Measurements from ENCODE around the gene CASP5. TPM values are rescaled to one million over a fixed set of nuclear protein-coding genes. Genes with fewer than 3 reads are reported as not detected.

The CASP5 gene
- total RNA-seq, 1 donor from 2014 or later: not detected

DNA sequence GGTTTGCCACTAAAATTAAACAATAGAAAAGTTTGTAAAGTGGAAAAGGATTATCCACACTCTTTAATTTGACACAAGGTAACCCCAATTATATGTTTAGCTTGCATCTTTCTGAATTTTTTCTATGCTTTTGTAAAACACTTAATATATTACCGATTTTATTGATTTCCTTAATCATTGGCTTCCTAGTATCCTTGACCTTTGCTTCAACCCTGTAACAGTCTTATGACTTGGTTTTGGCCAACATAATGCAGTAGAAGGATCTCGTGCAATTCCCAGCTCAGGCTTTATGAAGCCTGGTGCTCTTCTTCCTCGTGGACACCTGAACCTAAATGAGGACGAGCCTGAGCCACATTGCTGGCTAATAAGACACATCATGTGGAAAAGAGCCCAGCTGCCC, 31.0 kb downstream of the CASP5 start:
- Mint-ChIP-seq H3K4me3 (no peak overlapping the region), H3K4me1 (no peaks in the 10 kb centered on the region), H3K27ac (no peak overlapping the region), H3K27me3 (ENCODE audit: insufficient read depth, low read depth) (no peaks in the 10 kb centered on the region), H3K9me3 (peaks cover 12% of the 10 kb centered on the region), H3K36me3 (no peaks in the 10 kb centered on the region)
- TF ChIP-seq EZH2 (IDR thresholded peaks at IDR 0.05) (no peak), EZH2phosphoT487 (IDR thresholded peaks at IDR 0.05) (no peak), CTCF (IDR thresholded peaks at IDR 0.05) (no peak)
- Histone ChIP-seq H3K9ac (no peak overlapping the region), H3K4me3 (no peak overlapping the region), H3K27me3 (no peaks in the 10 kb centered on the region), H3K27ac (no peak overlapping the region), H3K79me2 (ENCODE audit: low read depth) (no peaks in the 10 kb centered on the region), H3K36me3 (no peaks in the 10 kb centered on the region), H3F3A (ENCODE audit: low read depth) (no peaks in the 10 kb centered on the region), H3K4me2 (no peak overlapping the region), H4K20me1 (ENCODE audit: low read depth) (no peaks in the 10 kb centered on the region), H2AFZ (replicated peaks) (no peak overlapping the region), H3K4me1 (no peaks in the 10 kb centered on the region), H3K9me3 (ENCODE audit: low read depth) (no peaks in the 10 kb centered on the region)
- DNase-seq (ENCODE audit: low spot score): no peak

DNA sequence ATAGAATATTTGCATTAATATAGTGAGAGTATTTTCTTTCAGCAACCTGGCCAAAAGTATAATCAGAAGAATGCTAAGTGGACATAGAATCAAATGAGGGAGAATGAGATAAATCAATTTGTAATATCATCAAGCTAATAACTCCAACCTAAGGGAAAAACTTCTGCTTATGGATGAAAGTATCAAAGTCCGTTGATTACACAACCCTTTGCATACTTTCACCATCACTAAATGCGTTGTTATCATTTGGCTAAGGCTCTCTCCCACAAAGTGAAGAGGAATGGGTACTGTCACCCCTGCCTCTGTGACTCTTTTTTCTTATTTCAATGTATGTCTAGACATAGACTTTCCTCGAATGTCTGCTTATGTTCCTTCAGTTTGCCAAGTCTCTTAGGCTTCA, 38.2 kb downstream of the CASP5 start:
- H3K9me3 Mint-ChIP-seq: peaks cover 12% of the 10 kb centered on the region
- Histone ChIP-seq H3K27me3 (no peaks in the 10 kb centered on the region), H3K79me2 (ENCODE audit: low read depth) (no peaks in the 10 kb centered on the region), H3K36me3 (no peaks in the 10 kb centered on the region), H3K4me3 (no peak overlapping the region), H3K4me1 (no peaks in the 10 kb centered on the region), H3K9ac (no peak overlapping the region), H3K4me2 (no peak overlapping the region), H4K20me1 (ENCODE audit: low read depth) (no peaks in the 10 kb centered on the region), H3K9me3 (ENCODE audit: low read depth) (no peaks in the 10 kb centered on the region), H2AFZ (replicated peaks) (no peak overlapping the region), H3K27ac (no peak overlapping the region), H3F3A (ENCODE audit: low read depth) (no peaks in the 10 kb centered on the region)
- no peak overlapping the region for H3K27ac Mint-ChIP-seq
- no peak overlapping the region for H3K4me3 Mint-ChIP-seq
- TF ChIP-seq CTCF (IDR thresholded peaks at IDR 0.05) (no peak), EZH2 (IDR thresholded peaks at IDR 0.05) (no peak), EZH2phosphoT487 (IDR thresholded peaks at IDR 0.05) (no peak)
- no peaks in the 10 kb centered on the region for H3K4me1 Mint-ChIP-seq
- no peak for DNase-seq (ENCODE audit: low spot score)
- H3K36me3 Mint-ChIP-seq: no peaks in the 10 kb centered on the region
- H3K27me3 Mint-ChIP-seq (ENCODE audit: insufficient read depth, low read depth): no peaks in the 10 kb centered on the region

GRCh38 chr11:104979839-104980238, 43.1 kb downstream of the CASP5 start:
- H3K9me3 Mint-ChIP-seq: no peaks in the 10 kb centered on the region
- H3K4me1 Mint-ChIP-seq: no peaks in the 10 kb centered on the region
- Histone ChIP-seq H3K9ac (no peak overlapping the region), H3K27me3 (no peaks in the 10 kb centered on the region), H2AFZ (replicated peaks) (no peak overlapping the region), H3K4me1 (no peaks in the 10 kb centered on the region), H3K27ac (no peak overlapping the region), H3K4me3 (no peak overlapping the region), H3K79me2 (ENCODE audit: low read depth) (no peaks in the 10 kb centered on the region), H3K36me3 (no peaks in the 10 kb centered on the region), H3K4me2 (no peak overlapping the region), H4K20me1 (ENCODE audit: low read depth) (no peaks in the 10 kb centered on the region), H3F3A (ENCODE audit: low read depth) (no peaks in the 10 kb centered on the region), H3K9me3 (ENCODE audit: low read depth) (no peaks in the 10 kb centered on the region)
- H3K27me3 Mint-ChIP-seq (ENCODE audit: insufficient read depth, low read depth): no peaks in the 10 kb centered on the region
- no peak overlapping the region for H3K4me3 Mint-ChIP-seq
- DNase-seq (ENCODE audit: low spot score): no peak
- no peaks in the 10 kb centered on the region for H3K36me3 Mint-ChIP-seq
- TF ChIP-seq EZH2phosphoT487 (IDR thresholded peaks at IDR 0.05): no peak
- TF ChIP-seq EZH2 (IDR thresholded peaks at IDR 0.05): no peak
- no peak for TF ChIP-seq CTCF (IDR thresholded peaks at IDR 0.05)
- no peak overlapping the region for H3K27ac Mint-ChIP-seq
